GM12874 (cell line): ENCODE measurements around the gene RIOK3.

Experiments
- CTCF ChIP-seq: IDR thresholded peaks from 2 replicates; pipeline ENCODE4 v1.5.1; 2011; ENCODE audit warnings: low read depth, mild to moderate bottlenecking, control low read depth, low read length, moderate library complexity; ENCODE audit not compliant: insufficient read depth

Gene RIOK3

GRCh38 chr18:23515911-23516546, 62.9 kb downstream of the RIOK3 start:
- peak; percentile 93 for TF ChIP-seq CTCF

GRCh38 chr18:23519734-23520133, 66.6 kb downstream of the RIOK3 start:
- no peak for TF ChIP-seq CTCF

DNA sequence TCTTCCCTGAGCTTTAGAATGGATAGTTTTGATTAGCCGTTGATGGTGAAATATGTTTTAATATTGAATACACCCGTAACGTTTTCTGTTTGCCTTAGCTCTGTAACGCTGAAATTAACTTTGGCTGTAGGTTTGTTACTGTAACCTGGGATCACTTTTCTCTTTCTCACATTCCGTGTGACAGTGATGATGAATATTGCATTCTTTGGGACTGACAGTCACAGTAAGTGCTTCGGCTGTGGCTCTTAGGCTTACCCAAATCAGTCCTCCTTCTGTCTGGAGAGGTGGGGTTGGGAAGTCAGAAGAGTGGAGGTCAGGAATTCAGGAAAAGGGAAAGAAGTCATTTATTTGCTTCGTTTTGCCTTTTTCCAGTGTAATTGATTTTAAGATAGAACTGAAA, 68.2 kb downstream of the RIOK3 start:
- no peak for TF ChIP-seq CTCF

GRCh38 chr18:23521907-23522306, 68.8 kb downstream of the RIOK3 start:
- no peak for TF ChIP-seq CTCF

GRCh38 chr18:23523429-23524212, 70.5 kb downstream of the RIOK3 start:
- no peak for TF ChIP-seq CTCF

DNA sequence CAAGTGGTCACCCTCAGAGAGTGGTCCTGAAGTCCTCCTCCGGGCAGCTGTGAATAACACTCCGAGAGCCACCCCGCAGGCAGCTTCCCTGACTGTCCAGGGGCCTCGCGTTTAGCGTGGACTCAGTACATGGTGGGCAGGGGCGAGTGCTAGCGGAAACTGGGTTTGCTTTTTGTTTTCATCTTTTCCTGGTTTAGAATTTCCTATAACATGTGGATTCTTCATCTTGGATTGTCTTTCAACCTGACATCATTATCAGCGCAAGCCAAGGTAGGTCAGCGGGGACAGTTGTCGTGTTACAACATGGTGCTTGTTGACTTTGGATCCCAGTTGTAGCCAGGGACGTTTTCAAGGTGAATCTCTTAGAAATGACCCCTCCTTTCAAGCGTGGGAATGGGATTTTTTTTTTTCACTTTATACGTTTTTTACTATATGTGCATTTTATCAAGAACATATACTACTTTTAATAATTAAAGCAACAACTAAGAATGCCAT, 71.2 kb downstream of the RIOK3 start:
- TF ChIP-seq CTCF = no peak

DNA sequence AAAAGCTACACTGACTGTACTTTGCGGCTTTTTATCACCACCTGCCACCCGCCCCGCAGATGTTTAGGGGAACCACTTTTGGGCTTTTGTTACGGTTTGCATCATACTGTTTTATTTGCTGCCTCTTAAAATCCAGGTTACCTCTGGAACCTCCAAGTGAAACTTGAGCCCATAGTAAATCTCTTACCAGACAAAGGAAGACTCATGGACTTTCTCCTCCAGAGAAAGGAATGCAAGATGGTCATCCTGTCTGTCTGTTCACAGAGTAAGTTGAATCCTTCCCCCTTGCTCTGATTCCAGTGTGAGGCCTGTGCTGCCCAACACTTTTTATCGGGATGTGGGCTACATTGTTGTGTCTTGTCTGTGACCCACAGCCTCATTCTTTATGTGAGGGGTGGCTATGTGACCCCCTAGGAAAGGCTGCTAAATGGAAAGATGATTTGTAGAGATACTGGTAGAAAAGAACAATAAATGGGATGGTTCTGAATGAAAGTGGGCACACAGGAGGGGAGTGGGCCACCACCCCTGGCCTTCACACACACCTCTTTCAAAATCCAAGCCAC, 73.5 kb downstream of the RIOK3 start:
- TF ChIP-seq CTCF = no peak
